ENCODE data around the gene SLC25A21. TPM values are rescaled to one million over a fixed set of nuclear protein-coding genes. Genes with fewer than 3 reads are reported as not detected.
"Not testable (repeated sequence)": the region's sequence is repeated elsewhere in the genome, so short reads cannot be mapped to it uniquely, and the experiment has no call there.

SLC25A21 gene
- total RNA-seq, 1 donor from 2014 or later: not detected

DNA sequence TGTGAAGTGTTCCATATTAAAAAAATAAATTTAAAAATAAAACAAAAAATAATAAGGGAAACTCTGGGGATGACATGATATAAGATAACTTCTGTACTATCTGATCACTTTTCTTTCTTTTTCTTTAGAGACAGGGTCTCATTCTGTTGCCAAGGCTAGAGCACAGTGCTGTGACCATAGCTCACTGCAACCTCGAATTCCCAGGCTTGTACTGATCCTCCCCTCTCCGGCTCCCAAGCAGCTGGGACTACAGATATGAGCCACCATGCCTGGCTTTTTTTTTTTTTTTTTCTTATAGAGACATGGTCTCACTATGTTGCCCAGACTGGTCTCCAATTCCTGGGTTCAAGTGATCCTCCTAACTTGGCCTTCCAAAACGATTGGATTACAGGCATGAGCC lies 14.9 kb upstream of the SLC25A21 start:
- intact Hi-C loops (cut with micrococcal nuclease): no loop called here

GRCh38 chr14:37186865-37187264 lies 14.5 kb upstream of the SLC25A21 start:
- intact Hi-C loops (cut with micrococcal nuclease): no loop called here

GRCh38 chr14:37185670-37186069 lies 13.3 kb upstream of the SLC25A21 start:
- intact Hi-C loops (cut with micrococcal nuclease): no loop called here

DNA sequence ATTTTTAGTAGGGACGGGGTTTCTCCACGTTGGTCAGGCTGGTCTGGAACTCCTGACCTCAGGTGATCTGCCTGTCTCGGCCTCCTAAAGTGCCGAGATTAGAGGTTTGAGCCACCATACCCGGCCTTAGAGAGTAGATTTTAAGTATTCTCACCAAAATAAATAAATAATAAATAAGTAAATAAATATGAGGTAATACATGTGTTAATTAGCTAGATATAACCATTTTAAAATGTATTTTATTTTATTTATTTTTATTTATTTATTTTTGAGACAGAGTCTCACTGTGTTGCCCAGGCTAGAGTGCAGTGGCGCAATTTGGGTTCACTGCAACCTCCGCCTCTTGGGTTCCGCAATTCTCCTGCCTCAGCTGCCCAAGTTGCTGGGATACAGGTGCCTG lies 12.1 kb upstream of the SLC25A21 start:
- intact Hi-C loops (cut with micrococcal nuclease): not testable (repeated sequence)

- intact Hi-C loops (cut with micrococcal nuclease): no loop called here
Measured at GRCh38 chr14:37181441-37181840, 9.0 kb upstream of the SLC25A21 start.

DNA sequence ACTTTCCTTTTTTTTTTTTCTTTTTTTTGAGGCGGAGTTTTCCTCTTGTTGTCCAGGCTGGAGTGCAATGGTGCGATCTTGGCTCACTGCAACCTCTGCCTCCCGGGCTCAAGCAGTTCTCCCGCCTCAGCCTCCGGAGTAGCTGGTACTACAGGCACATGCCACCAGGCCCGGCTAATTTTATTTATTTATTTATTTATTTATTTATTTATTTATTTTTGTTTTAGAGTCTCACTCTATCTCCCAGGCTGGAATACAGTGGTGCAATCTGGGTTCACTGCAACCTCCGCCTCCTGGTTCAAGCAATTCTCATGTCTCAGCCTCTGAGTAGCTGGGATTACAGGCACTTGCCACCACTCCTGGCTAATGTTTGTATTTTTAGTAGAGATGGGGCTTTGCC lies 8.5 kb upstream of the SLC25A21 start:
- intact Hi-C loops (cut with micrococcal nuclease): not testable (repeated sequence)

DNA sequence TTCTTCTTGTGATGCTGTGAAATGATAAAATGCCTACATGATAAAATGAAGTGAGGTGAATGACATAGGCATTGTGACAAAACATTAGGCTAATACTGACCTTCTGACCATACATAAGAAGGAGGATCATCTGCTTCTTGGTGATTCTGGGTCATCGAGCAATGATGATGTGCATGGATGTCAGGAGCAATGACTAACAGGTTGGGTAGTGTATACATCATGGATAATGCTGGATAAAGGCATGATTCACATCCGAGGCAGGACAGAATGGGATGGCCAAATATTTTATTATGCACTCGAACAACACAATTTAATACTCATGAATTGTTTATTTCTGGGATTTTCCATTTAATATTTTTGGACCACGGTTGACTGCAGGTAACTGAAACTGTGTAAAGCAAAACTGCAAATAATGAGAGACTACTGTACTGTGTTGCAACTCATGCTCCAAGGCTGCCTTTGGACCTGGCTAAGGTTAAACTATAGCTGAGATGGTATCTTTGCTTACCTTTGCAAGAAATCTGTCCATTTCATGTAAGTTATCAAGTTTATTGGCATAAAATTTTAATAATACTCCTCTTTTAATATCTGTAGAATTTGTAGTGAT lies 7.6 kb upstream of the SLC25A21 start:
- intact Hi-C loops (cut with micrococcal nuclease): no loop called here

DNA sequence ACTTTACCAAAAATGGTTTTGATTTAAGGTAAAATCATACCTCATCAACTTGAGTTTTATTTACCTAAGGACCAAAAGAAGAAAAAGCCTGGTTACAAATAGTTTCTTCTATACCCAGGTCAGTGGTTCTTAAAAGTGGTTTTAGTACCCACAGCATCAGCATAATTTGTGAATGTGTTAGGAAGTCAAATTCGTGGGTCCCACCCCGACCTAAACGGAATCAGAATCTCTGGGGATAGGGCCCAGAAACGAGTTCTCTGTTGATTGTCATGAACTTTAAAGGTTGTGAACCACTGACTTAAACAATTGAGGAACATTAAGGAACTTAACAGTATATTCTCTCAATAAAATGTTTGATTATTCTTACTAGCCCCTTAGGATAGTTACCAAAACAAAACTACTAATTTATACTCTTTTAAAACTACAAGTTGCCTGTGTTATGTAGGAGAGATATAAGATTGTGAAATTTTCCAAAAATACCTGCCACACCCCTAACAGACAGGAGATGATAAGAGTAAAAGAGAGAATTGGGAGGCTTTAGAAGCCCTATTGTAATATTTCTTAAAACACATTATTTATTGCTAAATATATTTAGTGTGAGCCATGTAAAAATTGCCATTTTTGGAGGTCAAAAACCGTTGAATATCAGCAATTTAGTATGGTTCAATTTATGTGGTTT lies 669 bp upstream of the SLC25A21 start:
- intact Hi-C loops (cut with micrococcal nuclease): no loop called here

DNA sequence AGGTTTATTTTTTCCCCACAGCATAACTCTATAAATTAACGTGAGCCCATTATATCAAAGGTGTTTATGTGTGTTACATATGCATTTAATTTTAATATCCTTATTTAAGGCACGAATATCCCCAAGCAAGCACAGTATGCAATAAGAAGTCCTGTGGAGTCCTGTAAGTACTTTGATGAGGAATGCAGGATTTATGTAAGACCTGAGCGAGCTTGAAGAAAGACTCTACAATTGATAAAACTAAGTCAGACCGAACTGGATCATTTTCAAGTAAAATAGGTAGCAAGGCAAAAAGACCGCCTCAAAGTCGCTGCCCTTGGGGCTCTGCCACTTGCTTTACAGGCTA lies 755 bp downstream of the SLC25A21 start:
- intact Hi-C loops (cut with micrococcal nuclease): no loop called here

- intact Hi-C loops (cut with micrococcal nuclease): no loop called here
Measured at GRCh38 chr14:37170993-37171392, 1.4 kb downstream of the SLC25A21 start.

- intact Hi-C loops (cut with micrococcal nuclease): no loop called here
Measured at GRCh38 chr14:37170237-37170636, 2.2 kb downstream of the SLC25A21 start.

GRCh38 chr14:37168721-37169120 lies 3.7 kb downstream of the SLC25A21 start:
- intact Hi-C loops (cut with micrococcal nuclease): no loop called here

DNA sequence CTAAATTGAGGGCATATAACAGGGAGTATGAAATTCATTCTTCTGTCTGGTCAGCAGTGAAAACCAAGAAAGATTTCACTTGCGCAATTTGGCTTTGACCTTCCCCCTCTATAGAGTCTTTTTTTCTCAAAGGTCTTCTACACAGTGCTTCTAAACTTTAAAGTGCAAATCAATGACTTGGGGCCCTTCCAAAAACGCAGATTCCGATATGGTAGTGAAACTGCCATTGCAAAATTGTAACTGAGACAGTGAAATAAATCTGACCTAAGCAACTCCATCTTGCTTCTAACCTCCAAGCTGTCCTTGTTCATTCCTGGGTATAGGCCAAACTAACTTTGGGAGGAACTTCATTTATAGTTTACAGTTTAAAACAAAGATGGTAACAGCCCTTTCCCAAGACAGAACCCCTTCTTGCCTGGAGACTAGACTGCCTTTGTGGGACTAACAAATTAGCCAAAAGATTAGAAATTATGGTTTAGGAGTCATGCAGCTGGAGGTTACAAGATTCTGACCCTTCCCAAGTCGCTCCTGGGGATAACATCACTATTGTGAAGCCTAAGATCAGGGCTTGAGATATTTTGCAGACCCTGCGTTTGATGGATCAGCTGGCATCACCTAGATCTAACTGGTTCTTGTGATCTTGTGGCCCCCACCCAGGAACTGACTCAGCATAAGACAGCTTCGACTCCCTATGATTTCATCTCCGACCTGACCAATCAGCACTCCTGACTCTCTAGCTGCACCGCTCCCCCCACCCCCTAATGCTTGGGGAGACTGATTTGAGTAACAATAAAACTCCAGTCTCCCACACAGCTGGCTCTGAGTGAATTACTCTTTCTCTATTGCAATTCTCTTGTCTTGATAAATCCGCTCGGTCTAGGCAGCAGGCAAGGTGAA lies 5.0 kb downstream of the SLC25A21 start:
- intact Hi-C loops (cut with micrococcal nuclease): no loop called here

- intact Hi-C loops (cut with micrococcal nuclease): no loop called here
Measured at GRCh38 chr14:37165794-37166193, 6.6 kb downstream of the SLC25A21 start.

DNA sequence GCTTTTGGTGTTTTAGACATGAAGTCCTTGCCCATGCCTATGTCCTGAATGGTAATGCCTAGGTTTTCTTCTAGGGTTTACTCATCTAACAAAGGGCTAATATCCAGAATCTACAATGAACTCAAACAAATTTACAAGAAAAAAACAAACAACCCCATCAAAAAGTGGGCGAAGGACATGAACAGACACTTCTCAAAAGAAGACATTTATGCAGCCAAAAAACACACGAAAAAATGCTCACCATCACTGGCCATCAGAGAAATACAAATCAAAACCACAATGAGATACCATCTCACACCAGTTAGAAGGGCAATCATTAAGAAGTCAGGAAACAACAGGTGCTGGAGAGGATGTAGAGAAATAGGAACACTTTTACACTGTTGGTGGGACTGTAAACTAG lies 10.1 kb downstream of the SLC25A21 start:
- intact Hi-C loops (cut with micrococcal nuclease): not testable (repeated sequence)

GRCh38 chr14:37157987-37158386 lies 14.4 kb downstream of the SLC25A21 start:
- intact Hi-C loops (cut with micrococcal nuclease): no loop called here

DNA sequence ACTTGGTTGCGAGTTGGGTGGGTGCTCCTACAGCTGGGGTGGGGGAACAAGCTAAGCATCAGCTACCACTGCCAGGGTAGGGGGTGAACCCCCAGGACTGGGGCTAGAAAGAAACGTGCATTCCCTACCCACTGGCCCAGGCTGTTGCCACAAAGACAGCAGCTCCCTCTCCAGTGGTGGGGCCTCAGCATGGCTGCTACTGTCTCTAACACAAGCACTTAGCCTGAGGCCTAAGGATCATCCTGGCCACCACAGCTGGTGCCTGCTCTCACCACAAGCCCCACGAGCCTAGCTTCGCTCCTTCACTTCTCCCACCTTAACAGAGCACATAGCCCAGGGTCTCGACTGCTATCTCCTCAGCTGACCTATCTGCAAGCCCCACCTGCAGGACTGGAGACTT lies 18.9 kb downstream of the SLC25A21 start:
- intact Hi-C loops (cut with micrococcal nuclease): no loop called here

DNA sequence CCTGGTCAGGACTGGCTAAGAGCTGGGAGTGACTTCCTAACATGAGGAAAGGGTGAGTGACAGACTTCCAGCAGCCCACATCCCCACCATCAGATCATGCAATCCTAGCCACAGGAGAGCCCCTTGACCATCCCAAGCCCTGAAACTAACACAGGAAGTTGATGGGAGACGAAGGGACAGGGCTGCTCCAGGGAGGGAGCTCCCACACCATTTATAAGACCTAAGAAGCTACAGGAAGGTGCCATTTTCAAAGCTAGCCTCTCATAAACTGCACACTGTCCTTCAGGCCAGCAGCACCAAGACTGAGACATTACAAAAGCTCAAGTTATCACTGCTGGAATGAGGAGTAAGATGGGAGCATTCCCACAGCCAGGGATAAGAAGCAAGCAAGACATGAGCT lies 19.4 kb downstream of the SLC25A21 start:
- intact Hi-C loops (cut with micrococcal nuclease): no loop called here

GRCh38 chr14:37150414-37150813 lies 22.0 kb downstream of the SLC25A21 start:
- intact Hi-C loops (cut with micrococcal nuclease): no loop called here

- intact Hi-C loops (cut with micrococcal nuclease): no loop called here
Measured at GRCh38 chr14:37147310-37147880, 25.0 kb downstream of the SLC25A21 start.

- intact Hi-C loops (cut with micrococcal nuclease): not testable (repeated sequence)
Measured at GRCh38 chr14:37146438-37146837, 26.0 kb downstream of the SLC25A21 start.

- intact Hi-C loops (cut with micrococcal nuclease): no loop called here
Measured at GRCh38 chr14:37145395-37145794, 27.0 kb downstream of the SLC25A21 start.
